Measurements from ENCODE around the gene CEP95. TPM values are rescaled to one million over a fixed set of nuclear protein-coding genes. Genes with fewer than 3 reads are reported as not detected.
A peak's percentile ranks its signal among the peaks of the same experiment; 100 is the strongest.

Gene CEP95
- total and polyA plus RNA-seq, 10 of the 15 experiments (the other 5 are each of a cell fraction or from before 2014, with no cell fraction given) = 17.7 to 54.9 (median 29.6) TPM

DNA sequence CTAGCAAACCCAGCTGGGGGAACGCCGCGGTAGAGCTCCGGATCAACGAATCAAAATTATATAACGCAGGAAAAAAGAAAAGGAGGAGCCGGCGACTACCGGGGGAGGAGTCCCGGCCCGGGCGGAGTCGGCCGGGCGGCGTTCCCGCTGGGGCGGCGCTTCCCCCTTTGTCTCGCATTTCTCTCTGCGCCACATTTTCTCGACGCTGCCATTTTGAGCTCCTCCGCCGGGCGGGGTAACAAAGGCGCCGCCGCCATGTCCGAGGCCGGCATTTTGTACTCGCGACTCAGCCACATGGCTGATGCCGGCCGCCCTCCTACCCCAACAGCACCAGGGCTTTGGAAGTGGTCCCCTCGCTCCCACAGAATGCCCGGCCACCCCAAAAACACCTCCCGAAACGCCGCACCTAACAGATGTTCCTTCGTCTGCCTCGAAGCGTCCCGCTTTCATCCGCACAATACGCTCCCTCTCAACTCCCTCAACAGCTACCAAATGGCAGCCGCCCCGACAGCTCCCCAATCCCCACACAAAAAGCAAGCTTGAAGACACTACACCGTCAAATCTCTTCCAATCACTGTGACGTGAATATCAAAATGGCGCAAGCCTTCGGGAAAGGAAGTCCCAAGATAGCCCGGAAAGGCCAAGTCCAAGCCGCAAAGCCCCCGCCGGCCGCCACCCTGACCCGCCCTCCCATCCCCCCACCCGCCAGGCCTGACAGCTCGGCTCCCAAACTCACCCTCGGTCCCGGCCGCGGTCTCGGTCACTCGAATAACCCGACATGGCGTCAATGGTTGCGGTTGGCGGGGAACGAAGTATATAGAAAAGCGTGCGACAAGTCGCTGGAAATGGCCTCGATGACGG is 1.2 kb upstream of the CEP95 start (continued):
- TF ChIP-seq CBX5 (IDR thresholded peaks at IDR 0.05; ENCODE audit: low read depth) (no peak), SP1 (IDR thresholded peaks at IDR 0.05; ENCODE audit: low read depth, low read length) (no peak), MEF2B (IDR thresholded peaks at IDR 0.05; ENCODE audit: partially characterized antibody, poor library complexity, severe bottlenecking) (no peak), NR2F1 (conservative IDR thresholded peaks at IDR 0.05) (no peak), MYB (IDR thresholded peaks at IDR 0.05; ENCODE audit: borderline replicate concordance, low read depth, low read length) (no peak), BHLHE40 (IDR thresholded peaks at IDR 0.05; ENCODE audit: borderline replicate concordance in 1 of 2, low read depth in 2 of 2, low read length in 1 of 2) (no peak), YBX1 (IDR thresholded peaks at IDR 0.05) (0 out of 2 replicates have a peak, but pooled peaks have one; percentile 52), RB1 (IDR thresholded peaks at IDR 0.05; ENCODE audit: borderline replicate concordance) (peak; percentile 67; the same call in 1 of the 2 replicates), TARDBP (IDR thresholded peaks at IDR 0.05; ENCODE audit: borderline replicate concordance) (no peak), ZNF274 (IDR thresholded peaks at IDR 0.05; ENCODE audit: insufficient read depth, insufficient read length) (no peak), ZSCAN29 (IDR thresholded peaks at IDR 0.05) (no peak), LARP7 (IDR thresholded peaks at IDR 0.05) (peak; percentile 77; the same call in 1 of the 2 replicates), NBN (IDR thresholded peaks at IDR 0.05) (peak; percentile 91), EED (IDR thresholded peaks at IDR 0.05; ENCODE audit: low read depth) (no peak), SIX5 (IDR thresholded peaks at IDR 0.05; ENCODE audit: low read depth, low read length, severe bottlenecking) (no peak), BMI1 (IDR thresholded peaks at IDR 0.05; ENCODE audit: borderline replicate concordance) (0 out of 2 replicates have a peak, but pooled peaks have one; percentile 13), CREM (IDR thresholded peaks at IDR 0.05; ENCODE audit: low read depth) (0 out of 2 replicates have a peak, but pooled peaks have one; percentile 53), KLF5 (IDR thresholded peaks at IDR 0.05; ENCODE audit: partially characterized antibody) (no peak)
- TF ChIP-seq, protein P1, sequence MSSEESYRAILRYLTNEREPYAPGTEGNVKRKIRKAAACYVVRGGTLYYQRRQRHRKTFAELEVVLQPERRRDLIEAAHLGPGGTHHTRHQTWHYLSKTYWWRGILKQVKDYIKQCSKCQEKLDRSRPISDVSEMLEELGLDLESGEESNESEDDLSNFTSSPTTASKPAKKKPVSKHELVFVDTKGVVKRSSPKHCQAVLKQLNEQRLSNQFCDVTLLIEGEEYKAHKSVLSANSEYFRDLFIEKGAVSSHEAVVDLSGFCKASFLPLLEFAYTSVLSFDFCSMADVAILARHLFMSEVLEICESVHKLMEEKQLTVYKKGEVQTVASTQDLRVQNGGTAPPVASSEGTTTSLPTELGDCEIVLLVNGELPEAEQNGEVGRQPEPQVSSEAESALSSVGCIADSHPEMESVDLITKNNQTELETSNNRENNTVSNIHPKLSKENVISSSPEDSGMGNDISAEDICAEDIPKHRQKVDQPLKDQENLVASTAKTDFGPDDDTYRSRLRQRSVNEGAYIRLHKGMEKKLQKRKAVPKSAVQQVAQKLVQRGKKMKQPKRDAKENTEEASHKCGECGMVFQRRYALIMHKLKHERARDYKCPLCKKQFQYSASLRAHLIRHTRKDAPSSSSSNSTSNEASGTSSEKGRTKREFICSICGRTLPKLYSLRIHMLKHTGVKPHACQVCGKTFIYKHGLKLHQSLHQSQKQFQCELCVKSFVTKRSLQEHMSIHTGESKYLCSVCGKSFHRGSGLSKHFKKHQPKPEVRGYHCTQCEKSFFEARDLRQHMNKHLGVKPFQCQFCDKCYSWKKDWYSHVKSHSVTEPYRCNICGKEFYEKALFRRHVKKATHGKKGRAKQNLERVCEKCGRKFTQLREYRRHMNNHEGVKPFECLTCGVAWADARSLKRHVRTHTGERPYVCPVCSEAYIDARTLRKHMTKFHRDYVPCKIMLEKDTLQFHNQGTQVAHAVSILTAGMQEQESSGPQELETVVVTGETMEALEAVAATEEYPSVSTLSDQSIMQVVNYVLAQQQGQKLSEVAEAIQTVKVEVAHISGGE (CRISPR knock-in tag; IDR thresholded peaks at IDR 0.05) = no peak
- TF ChIP-seq, protein P2, sequence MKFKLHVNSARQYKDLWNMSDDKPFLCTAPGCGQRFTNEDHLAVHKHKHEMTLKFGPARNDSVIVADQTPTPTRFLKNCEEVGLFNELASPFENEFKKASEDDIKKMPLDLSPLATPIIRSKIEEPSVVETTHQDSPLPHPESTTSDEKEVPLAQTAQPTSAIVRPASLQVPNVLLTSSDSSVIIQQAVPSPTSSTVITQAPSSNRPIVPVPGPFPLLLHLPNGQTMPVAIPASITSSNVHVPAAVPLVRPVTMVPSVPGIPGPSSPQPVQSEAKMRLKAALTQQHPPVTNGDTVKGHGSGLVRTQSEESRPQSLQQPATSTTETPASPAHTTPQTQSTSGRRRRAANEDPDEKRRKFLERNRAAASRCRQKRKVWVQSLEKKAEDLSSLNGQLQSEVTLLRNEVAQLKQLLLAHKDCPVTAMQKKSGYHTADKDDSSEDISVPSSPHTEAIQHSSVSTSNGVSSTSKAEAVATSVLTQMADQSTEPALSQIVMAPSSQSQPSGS (IDR thresholded peaks at IDR 0.05; ENCODE audit: low read length) = no peak
- TF ChIP-seq, protein P3, sequence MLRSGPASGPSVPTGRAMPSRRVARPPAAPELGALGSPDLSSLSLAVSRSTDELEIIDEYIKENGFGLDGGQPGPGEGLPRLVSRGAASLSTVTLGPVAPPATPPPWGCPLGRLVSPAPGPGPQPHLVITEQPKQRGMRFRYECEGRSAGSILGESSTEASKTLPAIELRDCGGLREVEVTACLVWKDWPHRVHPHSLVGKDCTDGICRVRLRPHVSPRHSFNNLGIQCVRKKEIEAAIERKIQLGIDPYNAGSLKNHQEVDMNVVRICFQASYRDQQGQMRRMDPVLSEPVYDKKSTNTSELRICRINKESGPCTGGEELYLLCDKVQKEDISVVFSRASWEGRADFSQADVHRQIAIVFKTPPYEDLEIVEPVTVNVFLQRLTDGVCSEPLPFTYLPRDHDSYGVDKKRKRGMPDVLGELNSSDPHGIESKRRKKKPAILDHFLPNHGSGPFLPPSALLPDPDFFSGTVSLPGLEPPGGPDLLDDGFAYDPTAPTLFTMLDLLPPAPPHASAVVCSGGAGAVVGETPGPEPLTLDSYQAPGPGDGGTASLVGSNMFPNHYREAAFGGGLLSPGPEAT (IDR thresholded peaks at IDR 0.05; ENCODE audit: low read depth) = peak; percentile 74; the same call in 1 of the 2 replicates
- TF ChIP-seq, protein P4, sequence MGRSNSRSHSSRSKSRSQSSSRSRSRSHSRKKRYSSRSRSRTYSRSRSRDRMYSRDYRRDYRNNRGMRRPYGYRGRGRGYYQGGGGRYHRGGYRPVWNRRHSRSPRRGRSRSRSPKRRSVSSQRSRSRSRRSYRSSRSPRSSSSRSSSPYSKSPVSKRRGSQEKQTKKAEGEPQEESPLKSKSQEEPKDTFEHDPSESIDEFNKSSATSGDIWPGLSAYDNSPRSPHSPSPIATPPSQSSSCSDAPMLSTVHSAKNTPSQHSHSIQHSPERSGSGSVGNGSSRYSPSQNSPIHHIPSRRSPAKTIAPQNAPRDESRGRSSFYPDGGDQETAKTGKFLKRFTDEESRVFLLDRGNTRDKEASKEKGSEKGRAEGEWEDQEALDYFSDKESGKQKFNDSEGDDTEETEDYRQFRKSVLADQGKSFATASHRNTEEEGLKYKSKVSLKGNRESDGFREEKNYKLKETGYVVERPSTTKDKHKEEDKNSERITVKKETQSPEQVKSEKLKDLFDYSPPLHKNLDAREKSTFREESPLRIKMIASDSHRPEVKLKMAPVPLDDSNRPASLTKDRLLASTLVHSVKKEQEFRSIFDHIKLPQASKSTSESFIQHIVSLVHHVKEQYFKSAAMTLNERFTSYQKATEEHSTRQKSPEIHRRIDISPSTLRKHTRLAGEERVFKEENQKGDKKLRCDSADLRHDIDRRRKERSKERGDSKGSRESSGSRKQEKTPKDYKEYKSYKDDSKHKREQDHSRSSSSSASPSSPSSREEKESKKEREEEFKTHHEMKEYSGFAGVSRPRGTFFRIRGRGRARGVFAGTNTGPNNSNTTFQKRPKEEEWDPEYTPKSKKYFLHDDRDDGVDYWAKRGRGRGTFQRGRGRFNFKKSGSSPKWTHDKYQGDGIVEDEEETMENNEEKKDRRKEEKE (IDR thresholded peaks at IDR 0.05) = no peak

Data from GM12878 (cell line).